Hepatic stellate cell (primary cell): Measurements from ENCODE around the gene RAC2.

Source experiments
- DNase-seq: peaks from one replicate; pipeline ENCODE4 v3.0.0; 2011; ENCODE audit warnings: low spot score

RAC2 gene

DNA sequence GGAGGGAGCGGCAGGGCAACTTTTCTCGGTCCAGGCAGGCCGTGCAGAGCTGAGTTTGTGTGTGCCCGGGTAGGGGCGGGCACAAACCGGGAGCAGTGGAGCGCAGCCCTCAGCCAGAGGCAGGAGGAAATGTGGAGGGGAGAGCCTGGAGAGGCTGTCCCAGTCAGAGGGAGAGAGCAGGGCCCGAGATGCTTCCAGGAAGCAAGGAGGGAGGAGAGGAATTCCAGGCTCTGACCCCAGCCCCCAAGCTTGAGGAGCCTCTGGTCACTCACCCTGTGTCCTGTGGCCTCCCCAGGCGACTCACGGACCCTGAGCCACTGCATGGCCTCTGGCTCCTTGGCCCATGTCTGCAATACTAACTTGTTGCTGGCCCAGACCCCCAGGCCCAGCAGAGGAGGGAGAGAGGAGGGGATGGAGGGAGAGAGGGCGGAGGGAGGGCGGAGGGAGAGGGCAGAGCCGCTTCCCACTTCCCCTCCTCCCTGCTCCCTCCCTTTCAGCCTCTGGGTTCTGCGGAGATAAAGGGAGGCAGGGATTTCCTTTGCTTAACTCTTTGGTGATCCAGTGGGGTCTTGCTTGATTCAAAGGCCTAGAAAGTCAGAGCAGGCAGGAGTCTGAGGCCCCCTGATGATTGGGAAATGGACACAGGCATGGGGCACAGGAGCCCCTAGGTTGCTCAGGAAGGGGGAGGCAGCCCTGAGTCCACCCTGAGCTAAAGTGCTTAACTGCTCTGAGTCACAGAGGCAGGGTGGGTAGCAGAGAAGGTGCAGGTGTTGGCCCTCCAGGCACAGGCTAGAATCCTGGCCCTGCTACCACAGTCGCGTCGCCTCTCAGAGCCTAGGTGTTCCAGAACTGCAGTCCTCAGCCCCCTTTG, 55.9 kb downstream of the RAC2 start, which contains the start of gene C1QTNF6:
TSS of gene C1QTNF6 (minus strand) at position 357 of the 871 bp plus-strand sequence. CDS start at position 323, 34 bp downstream.
- no peak for DNase-seq

DNA sequence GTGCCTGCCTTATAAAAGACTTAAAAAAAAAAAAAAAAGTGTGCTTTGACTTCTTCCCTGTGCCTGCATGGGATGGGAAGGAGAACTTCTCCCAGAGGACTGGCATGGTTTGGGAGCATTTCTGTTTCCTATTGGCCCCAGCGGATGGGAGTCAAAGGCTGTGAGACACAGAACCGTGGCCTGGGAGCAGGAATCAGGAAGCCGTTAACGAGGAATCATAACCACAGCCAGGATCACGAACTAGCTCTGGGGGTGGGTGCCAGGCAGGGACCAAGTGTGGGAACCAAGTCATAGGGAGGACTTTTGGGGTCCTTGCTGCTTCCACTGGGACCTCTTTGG, 56.5 kb downstream of the RAC2 start:
- peak; percentile 51 for DNase-seq

DNA sequence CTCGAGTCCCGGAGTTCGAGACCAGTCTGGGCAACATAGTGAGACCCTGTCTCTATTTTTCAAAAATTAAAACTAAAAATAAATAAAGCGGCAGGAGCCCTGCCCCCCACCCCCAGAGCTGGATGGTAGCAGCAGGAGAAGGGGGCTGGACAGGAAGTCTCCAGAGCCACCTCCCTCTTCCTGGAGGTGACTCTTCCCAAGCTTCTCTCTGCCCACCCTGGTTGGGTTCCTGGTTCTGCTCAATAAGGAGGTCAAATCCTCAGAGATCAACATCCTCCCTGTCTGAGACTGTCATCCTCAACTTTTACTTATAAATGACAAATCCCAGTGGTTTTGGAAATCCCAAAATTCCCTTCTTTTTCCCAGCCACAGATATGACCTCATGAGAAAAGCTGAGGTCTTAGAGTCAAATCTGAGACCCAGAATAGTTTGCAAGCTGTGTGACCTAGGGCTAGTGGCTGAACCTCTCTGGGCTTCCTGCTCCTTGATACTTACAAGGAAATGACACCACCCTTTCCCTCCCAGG, 57.0 kb downstream of the RAC2 start:
- DNase-seq, result no peak

DNA sequence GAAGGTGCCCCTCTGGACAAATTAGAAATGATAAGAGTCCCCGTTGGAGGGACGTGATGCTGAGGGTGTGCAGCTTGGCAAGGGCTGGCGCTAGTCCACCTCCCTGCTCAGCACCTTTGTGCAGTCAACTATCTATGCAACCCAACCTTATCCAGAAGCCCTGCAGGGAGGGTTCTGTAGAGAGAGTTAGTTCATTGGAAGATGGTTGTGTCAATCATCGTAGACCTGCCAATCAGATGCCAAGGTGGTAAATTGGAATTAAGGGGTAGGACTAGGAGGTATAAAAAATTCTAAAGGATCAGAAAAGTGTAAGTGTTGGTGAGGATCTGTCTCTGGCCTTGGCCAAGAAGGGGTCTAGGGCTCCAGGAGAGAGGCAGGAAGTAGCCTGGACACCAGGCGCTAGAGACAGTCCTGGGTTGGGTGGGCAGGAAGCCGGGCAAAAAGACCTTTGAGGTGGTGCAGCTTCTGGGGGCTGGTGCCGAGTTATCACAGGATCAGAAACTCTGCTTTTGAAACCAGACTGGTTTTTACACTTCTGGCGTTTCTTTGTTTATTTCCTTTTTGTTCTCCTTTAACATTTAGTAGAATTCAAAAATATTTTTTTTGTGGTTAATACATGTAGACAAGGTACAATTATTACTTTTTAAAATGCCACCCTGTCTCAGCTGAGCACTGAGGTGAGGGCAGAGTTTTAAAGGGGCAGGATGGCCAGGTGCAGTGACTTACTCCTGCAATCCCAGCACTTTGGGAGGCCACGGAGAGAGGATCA, 57.7 kb downstream of the RAC2 start:
- peak; percentile 91 for DNase-seq

DNA sequence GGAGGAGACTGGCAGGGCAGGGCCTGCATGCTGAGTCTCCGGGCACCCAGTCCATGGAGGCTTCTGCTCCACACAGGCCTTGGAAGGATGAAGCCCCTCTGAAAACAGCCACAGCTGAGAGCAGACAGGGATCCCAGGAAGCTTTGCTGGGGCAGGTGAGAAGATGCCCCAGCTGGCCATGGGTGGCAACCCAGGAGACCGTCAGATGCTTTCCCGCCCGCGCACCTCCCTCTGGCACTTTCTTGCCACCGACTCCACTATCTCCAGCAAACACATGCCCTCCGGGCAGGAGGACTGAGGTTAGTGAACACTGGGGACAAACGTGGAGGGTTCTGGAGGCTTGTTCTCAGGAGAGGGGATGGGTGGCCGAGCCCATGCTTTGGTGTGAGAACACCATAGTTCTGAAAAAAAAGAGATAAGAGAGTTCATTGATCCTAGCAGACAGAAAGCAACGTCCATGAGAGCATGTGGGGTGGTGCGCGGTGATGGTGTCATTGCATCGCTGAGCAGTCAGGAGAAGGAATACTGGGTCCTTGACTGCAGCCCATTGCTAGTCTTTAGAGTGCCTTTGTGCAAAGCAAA, 58.3 kb downstream of the RAC2 start:
- no peak for DNase-seq

DNA sequence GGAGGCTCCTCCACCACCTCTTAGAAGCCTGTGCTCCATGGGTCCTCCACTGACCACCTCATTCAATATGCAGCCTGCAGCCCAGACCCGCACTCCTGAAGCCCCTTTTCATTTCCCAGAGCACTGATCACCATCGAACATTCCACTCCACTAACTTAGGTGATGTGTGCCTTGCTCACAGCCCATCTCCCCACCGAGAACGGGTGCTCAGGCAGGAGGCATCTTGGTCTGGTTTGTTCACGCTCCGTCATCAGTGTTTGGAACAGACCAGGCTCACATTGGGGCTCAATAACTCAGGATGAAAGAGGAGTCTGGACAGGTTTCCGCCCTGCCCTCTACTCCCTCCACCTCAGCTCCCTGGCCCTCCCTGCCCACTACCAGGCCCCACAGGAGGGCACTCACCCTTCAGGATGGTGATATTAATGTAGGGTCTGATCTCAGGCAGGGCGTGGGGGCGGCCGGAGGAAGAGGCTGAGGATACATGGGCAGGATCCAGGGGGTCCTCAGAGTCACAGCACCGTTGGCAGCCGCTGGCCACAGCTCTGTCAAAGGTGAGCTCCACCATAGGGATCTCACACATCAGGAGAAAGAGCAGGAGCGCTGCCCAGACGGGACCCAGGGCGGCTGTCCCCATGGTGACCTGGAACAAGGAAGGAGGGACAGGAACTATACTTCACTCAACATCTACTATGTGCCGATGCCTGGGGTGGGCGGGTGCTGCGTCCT, 59.1 kb downstream of the RAC2 start:
- no peak for DNase-seq

DNA sequence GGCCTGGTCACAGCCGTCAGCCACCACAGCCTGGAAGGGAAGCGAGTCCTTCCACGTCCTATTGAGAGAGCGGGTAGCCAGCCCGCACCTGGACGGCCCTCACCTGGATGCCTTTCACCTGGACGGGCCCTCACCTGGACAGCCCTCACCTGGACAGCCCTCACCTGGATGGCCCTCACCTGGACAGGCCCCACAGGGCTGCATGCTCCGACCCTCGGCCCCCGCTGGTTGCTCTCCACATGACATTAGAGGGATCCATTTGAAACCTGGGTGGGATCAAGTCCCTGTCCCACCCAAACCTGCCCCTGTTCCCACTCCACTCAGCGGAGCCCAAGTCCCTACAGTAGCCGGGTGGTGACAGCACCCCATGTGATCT, 59.7 kb downstream of the RAC2 start:
- no peak for DNase-seq

DNA sequence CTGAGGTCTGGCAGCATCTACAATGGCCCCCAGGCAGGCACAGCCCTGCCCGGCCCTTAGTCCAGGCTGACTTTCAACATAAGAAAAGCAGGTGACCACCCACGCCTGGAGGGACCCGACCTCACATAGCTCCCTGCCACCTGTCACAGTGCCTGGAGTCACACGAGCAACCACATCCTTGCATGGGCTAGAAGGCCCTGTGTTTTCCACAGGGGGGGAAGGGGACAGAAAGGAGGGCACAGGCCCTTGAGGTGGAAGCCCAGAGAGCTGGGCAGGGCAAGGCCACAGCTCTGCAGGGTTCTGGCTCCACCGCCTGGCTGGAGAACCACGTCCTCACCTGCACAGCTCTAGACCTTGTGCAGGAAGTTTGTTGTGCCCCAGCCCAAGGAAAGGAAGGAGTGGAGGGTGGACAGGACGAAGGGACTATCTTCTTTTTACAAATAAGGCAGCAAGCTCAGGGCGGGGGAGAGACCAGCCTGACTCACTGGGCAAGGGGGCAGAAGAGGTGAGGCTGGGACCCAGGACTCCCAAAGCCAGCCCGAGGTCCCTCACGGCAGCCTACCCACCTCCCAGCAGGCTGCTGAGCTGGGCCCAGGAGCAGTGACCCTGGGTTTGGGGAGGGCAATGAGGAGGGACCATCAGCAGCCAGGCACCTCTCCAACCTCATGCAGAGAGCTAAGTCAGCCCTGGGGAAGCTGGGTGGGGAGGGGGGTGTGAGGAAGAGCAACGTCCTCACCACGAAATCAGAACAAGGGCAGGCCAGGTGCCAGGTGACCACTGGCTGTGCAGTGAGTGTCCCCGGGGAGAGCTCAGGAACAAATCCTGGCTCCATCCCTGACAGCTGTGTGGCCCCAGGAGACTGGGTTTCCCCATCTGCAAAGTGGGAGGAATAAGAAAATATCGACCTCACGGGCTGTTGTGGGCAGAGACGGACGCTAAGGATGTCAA, 60.4 kb downstream of the RAC2 start:
- no peak for DNase-seq

DNA sequence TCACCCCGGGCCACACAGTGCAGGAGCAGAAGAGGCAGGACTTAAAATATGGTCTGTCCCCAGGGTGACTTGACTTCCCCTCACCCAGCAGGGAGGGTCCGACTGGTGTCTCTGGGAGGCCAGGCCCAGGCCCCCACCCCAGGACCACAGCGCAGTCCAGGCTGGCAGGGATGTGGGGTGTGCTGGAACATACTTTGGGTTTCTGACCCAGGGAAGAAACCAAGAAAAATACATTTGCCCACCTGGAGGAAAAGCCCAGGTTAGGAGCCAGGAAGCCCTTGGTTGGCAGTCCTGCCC, 61.2 kb downstream of the RAC2 start:
- DNase-seq, result no peak

DNA sequence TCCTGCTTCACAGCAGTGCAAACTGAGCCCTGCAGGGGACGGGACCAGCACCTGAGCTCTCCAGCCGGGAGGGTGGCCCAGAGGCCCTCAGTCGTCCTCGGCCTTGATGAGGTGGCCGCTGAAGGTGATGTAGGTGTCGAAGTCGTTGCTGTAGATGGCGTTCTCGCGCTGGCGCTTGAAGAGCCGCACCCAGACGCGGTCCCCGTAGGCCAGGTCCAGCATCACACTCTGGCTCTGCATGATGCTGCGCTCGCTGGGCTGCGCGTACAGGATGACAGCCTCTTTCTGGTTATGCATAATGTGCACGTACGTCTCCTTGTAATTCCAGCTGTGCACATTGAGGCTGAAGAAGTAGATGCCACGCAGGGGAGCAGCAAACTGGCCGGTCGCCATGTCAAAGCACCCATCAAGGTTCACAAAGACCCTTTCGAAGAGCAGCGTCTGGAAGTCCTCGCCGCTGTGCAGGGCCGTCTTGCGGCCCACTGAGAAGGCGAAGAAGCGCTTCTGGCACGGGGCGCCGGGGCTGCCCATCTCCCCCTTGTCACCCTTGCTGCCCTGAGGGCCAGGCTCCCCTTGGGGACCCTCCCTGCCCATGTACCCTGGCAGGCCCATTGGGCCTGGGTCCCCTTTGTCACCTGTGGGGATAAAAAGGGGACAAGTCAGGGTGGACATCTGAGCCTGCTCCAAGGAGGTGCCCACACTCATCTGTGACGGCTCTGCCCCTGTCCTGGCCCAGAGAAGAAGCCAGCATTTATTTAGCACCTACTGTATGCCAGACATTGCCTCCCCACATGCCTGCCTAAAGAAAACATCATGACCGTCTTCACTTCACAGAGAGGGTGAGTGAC, 61.7 kb downstream of the RAC2 start:
- no peak for DNase-seq

DNA sequence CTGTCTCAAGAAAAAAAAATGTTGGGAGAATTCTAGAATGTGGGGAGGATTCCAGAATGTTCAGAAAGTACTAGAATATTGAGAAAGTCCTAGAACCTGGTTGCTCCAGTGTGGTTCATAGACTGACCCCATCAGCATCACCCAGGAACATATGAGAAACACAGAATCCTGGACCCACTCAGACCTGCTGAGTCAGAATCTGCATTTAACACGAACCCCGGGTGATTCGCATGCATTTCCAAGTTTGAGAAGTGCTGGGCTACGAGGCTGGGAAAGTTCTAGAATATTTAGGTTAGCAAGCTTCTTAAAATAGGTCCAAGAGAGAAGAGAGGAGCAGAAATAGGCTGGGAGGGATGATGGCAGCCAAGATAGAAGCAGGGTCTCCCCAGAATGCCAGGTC, 62.4 kb downstream of the RAC2 start:
- no peak for DNase-seq

DNA sequence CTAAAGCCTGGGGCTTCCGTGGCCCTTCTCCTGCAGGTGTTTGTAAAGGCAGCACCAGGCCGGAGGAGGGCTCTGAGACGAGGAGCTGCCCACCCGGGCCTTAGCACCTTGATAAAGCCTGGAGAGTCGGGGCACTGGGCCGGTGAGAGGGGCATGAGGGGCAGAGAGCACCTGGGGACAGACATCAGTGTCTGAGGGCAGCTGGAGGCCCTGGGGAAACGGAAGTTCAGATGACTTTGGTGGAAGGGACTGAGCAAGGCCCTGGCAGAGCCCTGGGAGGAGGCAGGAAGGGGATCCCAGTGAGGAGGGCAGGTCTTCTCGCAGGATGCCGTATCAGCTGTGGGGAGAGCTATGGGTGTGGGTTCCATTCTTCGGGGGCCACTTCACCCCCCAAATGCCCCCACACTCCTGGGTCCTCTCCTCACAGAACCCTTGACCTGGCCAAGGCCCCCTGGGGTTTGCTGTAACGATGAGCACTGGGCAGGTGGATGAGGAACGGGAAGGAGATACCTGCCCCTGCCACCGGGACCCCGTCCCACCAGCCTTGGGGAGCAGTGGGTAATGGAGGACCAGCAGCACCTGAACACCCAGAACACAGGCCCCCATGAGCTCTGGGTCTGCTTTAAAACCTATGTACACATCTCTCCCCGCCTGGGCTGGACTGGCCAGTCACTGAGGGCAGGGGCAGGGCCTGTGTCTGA, 63.4 kb downstream of the RAC2 start:
- no peak for DNase-seq

DNA sequence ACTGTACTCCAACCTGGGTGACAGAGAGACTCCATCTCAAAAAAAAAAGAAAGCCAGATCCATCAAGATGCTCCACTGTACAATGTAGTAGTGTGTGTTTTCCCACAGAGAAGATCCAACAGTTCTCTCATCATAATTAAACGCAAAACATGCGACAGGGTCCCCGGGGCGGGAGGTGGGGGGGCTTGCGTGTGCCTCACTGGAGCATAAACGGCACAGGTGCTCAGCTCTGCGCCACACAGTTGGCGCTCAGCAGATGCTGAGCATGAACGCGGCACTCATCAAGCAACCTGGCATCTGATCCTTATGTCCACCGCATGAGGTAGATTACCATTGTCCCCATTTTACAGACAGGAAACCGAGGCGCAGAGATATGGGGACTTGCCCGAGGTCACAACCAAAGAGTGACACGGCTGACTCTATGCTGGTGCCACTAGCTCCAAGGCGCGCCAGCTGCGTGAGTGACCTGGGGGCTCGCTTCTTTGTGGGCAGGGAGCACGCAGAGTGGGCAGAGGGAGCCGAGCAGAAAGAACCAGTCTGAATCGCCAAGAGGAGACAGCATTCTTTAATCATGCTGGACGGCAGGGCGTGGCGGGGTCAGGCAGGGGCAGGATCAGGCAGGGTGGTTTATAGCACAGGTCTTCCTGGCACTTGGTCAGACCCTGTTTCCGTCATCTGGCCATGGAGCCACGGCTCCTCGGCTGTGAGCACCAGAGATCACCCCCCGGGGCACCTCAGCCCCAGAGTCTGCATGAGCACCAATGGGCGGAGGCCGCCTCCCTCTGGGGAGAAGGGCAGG, 64.2 kb downstream of the RAC2 start:
- no peak for DNase-seq

DNA sequence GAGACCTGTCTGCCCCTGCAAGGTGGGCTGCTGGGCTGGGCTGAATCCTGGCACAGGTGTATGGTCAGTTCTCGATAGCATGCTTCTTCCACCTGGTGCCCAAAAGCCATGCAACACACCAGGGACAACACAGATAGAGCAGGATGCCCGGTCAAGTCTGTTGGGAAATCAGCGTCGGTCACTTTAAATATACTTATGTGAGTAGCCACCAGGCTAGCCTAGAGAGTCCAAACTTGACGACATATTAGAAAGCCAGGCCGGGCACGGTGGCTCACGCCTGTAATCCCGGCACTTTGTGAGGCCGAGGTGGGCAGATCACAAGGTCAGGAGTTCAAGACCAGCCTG, 65.0 kb downstream of the RAC2 start:
- no peak for DNase-seq

DNA sequence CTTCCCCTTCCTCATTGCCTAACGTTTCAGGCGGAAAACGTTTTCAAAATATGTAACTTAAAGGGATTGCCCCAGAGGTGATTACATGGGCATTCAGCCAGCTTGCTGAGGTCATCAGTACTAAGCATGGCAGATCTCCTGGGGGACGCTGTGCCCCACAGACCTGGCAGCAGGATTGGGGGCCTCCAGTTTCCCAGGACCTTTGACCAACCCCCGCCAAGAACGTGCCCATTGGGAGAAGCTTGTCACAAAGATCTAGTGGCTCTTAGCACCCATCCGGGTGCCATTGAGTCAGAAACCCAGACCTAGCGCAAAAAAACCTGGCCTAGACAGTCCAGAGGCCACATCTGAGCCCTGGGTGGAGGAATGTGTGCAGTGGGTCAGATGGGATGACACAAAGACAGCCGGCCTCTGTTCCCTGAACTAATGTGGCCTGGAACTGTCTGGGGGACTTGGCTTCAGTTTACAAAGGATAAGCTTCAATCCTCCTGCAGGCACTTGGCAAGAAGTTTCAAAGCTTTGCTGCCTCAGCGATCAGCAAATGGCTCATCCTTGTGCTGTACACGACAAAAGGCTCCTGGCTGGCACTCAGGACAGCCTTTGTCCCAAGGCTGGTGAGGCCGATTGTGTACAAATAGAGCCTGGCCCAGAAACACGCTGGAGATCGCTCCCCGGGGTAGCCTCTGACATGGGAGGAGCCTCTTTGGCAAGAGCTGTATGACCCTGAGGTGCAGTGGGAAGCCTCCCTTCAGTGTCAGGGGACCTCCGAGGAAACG, 65.5 kb downstream of the RAC2 start:
- no peak for DNase-seq

DNA sequence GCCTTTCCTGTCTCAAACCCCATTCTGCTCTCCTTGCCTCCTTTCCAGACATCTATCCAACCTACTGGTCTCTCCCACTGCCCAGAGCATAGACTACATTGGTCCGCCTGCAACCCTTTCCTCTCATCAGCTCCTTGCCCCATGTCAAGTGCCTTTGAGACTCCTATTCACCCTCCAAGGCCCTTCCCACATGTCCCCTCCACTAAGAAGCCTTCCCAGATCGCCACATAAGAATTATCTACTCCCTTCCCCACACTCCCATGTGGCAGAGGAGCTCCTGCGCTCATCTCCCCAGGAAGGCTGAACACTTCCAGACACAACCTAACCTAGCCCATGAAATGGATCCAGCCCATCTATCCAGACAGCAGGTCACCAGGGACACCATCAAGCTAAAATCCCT, 66.3 kb downstream of the RAC2 start:
- no peak for DNase-seq

DNA sequence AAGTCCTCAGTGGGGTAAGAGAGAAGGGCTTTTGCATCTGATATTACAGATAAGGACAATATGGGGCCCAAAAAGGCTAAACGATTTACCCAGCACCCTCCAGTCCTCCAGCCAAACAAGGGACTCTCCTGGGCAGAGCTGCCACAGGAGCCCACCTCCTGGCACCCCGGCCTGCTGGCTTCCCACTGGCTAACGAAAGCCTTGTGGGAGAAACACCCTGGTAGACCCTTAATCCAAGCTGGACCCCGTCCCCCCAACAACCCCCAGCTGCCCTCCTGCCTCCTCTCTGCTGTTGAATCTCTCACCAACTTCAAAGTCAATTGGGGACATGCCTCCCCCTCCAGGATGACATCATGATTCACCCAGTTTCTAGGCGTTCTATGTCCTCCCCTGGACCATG, 66.8 kb downstream of the RAC2 start:
- no peak for DNase-seq

DNA sequence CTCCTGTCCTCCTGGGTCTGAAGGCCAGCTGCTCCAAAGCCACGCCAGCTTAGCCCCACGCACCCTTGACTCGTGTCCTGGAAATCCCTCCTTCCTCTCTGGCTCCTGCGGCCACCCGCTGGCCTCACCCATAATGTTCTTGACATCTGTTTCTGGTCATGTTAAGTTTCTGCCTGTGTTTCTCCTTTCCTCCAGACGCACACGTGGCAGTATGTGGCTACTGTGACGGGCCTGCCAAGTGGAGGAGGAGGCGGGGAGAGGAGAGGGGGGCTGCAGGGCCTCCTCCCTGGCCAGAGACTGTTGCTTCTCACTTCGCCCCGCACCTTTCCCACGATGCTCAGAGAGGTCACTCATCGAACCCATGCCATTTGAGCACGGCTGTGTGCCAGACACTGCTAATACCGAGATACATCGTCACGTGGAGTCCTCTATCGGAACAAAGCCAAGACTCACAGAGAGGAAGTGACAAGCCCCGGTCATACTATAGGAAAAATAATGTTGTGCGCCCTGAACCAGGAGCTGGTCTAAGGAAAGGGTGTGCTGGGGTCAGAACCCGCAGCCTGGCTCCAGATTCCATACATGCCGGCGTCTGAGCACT, 67.5 kb downstream of the RAC2 start:
- DNase-seq, result peak; percentile 90
